Dedifferentiated amniotic fluid mesenchymal stem cell (primary cell): Measurements from ENCODE around the gene FSTL5.
A peak's percentile ranks its signal among the peaks of the same experiment; 100 is the strongest.

ENCODE experiments used
- DNase-seq: peaks from one replicate; pipeline ENCODE4 v3.0.0-alpha.2; 2016; ENCODE audit errors: extremely low spot score

The FSTL5 gene

DNA sequence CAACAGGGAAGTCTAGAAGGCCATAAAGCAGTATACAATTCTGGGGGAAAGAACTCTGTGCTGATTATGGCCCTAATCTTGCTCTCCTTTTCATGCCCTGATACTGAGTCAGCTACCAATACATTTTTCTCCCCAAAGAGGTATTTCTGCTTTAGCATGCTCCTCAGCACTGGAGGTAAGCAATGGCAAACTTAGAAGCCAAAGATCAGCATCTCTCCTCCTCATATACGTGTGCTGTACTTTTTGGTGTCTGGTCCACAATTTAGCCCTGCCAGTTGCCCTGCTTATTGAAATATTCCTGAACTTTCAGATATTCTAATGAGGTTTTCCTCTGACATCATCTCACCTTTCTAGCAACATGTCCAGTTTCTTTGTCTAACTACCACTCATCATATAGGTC lies 226.2 kb downstream of the FSTL5 start:
- no peak for DNase-seq

DNA sequence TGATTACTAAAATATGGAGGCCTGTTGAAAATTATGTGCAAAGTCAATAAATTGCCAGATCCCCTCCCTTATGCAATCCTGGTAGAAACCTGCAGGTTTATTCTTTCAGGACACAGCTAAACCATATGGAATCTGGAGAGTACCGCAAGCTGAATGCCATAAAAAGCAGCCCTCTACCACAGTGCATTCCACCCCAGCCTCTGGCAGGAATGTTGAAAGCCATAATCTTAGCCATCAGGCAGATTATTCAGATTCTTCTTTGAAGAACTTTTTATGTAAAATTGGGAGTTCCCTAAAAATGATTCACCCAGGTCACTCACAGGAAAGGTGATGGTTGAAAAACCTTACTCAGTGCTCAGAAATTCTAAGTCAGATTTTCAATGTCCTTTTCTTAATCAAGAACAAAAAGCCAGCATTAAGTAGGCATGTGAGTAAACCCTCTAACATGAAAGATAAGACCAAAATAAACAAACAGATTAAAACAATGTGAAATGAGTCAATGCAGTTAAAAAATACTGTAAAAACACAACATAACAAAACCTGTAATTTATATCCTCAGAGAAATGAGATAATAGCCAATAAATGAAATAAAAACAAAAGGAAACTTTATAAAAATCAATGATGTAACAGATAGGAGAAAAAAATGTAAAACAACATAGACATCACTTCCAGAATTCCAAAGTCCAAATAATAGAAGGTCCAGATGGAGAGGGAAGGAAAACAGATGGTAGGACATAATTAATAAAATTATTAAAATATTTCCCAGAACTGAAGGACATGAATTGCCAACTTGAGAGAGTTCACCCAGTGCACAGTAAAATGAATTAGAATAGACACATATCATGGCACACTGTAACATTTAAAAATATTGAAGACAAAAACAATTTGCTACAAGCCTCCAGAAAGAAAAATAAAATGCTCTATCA lies 226.9 kb downstream of the FSTL5 start:
- peak; percentile 81 for DNase-seq

- no peak for DNase-seq
Measured at GRCh38 chr4:161931089-161931488, 232.7 kb downstream of the FSTL5 start.

DNA sequence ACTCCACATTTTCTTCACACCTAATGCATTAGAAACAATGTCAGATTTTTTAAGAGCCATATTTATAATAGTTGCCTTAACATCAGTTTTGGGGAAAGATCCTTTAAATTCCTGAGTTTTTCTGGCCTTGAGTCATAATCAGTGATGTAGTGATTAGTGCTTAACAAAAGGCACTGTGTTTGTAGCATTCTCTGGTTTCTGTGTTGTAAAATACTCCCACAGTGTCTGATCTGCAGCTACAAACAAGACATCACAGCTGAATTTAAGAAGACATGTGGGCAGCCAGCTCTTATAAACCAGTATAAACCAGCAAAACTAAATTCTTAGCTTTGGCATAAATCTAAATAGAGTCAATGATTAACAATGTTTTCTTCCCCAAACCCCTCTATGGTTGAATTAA lies 233.8 kb downstream of the FSTL5 start:
- DNase-seq, result no peak

GRCh38 chr4:161926033-161926828 lies 237.6 kb downstream of the FSTL5 start:
- no peak for DNase-seq

- no peak for DNase-seq
Measured at GRCh38 chr4:161920304-161921052, 243.3 kb downstream of the FSTL5 start.

- DNase-seq, result no peak
Measured at GRCh38 chr4:161919442-161920220, 244.2 kb downstream of the FSTL5 start.

GRCh38 chr4:161916035-161916434 lies 247.8 kb downstream of the FSTL5 start:
- DNase-seq, result no peak

- no peak for DNase-seq
Measured at GRCh38 chr4:161907590-161907955, 256.2 kb downstream of the FSTL5 start.

- no peak for DNase-seq
Measured at GRCh38 chr4:161906836-161907589, 256.8 kb downstream of the FSTL5 start.

- DNase-seq, result no peak
Measured at GRCh38 chr4:161900110-161900509, 263.7 kb downstream of the FSTL5 start.

GRCh38 chr4:161894493-161895167 lies 269.2 kb downstream of the FSTL5 start:
- DNase-seq, result no peak

GRCh38 chr4:161894014-161894413 lies 269.8 kb downstream of the FSTL5 start:
- DNase-seq, result no peak

DNA sequence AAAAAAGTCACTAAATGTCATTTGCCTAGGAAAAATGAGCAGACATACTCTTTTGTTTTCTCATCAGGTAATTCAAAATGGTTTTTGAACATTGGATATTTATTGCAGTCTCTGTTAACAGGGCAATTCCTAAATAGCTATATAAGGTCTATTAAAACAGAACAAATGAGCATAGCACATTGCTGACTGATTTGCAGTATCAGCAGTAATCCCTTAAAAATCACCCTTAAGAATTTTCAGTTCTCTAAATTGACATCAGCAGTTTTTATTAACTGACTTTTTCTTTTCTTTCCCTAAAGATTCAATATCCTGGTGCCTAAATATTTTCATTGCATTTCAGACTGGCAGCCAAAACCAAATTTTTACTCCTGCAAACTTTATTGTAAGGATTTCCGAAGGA lies 270.2 kb downstream of the FSTL5 start:
- DNase-seq, result no peak

GRCh38 chr4:161892951-161893350 lies 270.8 kb downstream of the FSTL5 start:
- DNase-seq, result no peak

- DNase-seq, result no peak
Measured at GRCh38 chr4:161883157-161883556, 280.6 kb downstream of the FSTL5 start.

- DNase-seq, result no peak
Measured at GRCh38 chr4:161881370-161881769, 282.4 kb downstream of the FSTL5 start.

DNA sequence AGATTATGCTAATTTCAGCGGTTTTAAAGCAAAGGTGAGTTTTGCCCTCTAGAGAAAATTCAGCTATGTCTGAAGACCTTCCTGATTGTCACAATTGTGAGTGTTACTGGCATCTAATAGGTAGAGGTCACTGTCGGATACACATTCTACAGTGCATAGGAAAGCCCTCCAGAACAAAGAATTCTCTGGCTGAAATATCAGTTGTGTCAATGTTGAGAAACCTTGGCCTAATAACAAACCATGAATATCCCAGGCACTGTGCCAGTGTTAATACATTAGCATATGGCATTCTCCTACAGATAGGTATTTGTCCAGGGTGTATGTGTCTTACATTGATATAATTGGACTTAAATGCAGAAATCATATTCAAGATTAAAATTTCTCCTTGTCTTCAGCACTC lies 294.3 kb downstream of the FSTL5 start:
- DNase-seq, result no peak

GRCh38 chr4:161856711-161857326 lies 307.0 kb downstream of the FSTL5 start:
- no peak for DNase-seq

DNA sequence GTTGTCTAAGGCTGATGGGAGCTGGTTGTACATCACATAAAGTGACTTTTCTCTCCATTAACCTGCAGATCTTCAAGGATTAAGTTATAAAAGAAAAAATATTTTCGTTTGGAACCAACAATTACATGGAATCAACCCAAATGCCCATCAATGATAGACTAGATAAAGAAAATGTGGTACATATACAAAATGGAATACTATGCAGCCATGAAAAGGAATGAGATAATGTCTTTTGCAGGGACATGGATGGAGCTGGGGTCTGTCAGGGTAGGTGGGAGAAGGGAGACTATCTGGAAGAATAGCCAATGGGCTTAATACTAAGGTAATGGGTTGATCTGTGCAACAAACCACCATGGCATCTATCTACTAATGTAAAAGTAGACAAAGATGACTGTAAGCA lies 313.2 kb downstream of the FSTL5 start:
- no peak for DNase-seq
